ENCODE results near the gene OR5K2. TPM values are rescaled to one million over a fixed set of nuclear protein-coding genes. Genes with fewer than 3 reads are reported as not detected.

Gene OR5K2
- total and polyA plus RNA-seq, 12 donors: not detected

- Histone ChIP-seq H3K27me3 (no peaks in the 10 kb centered on the region), H3K36me3 (peaks cover 0 to 72% (median 15%) of the 10 kb centered on the region in 9 donors), H3K9me3 (no peaks in the 10 kb centered on the region), H3K4me3 (no peak overlapping the region), H3K27ac (no peak overlapping the region), H3K4me1 (peaks cover 0 to 21% (median 0%) of the 10 kb centered on the region in 9 donors)
- TF ChIP-seq, protein P1, sequence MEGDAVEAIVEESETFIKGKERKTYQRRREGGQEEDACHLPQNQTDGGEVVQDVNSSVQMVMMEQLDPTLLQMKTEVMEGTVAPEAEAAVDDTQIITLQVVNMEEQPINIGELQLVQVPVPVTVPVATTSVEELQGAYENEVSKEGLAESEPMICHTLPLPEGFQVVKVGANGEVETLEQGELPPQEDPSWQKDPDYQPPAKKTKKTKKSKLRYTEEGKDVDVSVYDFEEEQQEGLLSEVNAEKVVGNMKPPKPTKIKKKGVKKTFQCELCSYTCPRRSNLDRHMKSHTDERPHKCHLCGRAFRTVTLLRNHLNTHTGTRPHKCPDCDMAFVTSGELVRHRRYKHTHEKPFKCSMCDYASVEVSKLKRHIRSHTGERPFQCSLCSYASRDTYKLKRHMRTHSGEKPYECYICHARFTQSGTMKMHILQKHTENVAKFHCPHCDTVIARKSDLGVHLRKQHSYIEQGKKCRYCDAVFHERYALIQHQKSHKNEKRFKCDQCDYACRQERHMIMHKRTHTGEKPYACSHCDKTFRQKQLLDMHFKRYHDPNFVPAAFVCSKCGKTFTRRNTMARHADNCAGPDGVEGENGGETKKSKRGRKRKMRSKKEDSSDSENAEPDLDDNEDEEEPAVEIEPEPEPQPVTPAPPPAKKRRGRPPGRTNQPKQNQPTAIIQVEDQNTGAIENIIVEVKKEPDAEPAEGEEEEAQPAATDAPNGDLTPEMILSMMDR (IDR thresholded peaks at IDR 0.05): no peak
- WGBS, 2 donors: 83 to 90% methylated on average over 4 of the region's 4 CpGs
- intact Hi-C loops (cut with DNase I): no loop called here
- peak in 1 of 8 donors; percentile 71 for ATAC-seq
- DNase-seq: peak in 1 of 2 donors; percentile 3
Observed at GRCh38 chr3:98513091-98513511, 15.6 kb downstream of the OR5K2 start.

- Histone ChIP-seq H3K4me3 (no peak overlapping the region), H3K9me3 (no peaks in the 10 kb centered on the region), H3K36me3 (peaks cover 0 to 78% (median 15%) of the 10 kb centered on the region in 9 donors), H3K27ac (no peak overlapping the region), H3K4me1 (peaks cover 0 to 24% (median under 1%) of the 10 kb centered on the region in 9 donors), H3K27me3 (no peaks in the 10 kb centered on the region)
- TF ChIP-seq, protein P1 (IDR thresholded peaks at IDR 0.05): no peak
- WGBS, 2 donors: 97 to 99% methylated on average over 3 of the region's 3 CpGs
- intact Hi-C loops (cut with DNase I): no loop called here
- no peak for DNase-seq
- no peak for ATAC-seq
Observed at GRCh38 chr3:98513736-98514135, 16.3 kb downstream of the OR5K2 start.

DNA sequence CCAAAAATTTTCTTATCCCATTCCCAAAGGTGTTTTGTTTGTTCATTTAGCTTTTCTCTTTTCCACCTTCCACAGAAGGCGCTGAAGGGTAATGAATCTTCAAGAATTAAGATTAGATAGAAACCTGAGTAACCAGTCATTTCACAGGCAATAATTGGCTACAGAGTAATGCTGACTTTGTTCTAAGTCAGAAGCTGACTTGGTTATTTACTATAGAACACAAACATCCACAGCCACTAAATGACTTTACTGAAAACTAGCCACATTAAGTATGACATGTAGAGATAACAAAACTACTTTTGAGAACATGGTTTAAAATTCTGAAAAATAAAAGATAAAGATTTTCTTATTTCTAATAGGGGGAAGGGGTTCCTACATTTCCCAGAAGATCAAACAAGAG lies 17.5 kb downstream of the OR5K2 start:
- no peak overlapping the region for H3K4me3 ChIP-seq
- H3K27me3 ChIP-seq: no peaks in the 10 kb centered on the region
- 94 to 95% methylated on average over 1 of the region's 1 CpG for WGBS, 2 donors
- peaks cover 0 to 35% (median 4%) of the 10 kb centered on the region in 9 donors for H3K4me1 ChIP-seq
- TF ChIP-seq, protein P1 (IDR thresholded peaks at IDR 0.05): no peak
- H3K9me3 ChIP-seq: no peaks in the 10 kb centered on the region
- no peak for ATAC-seq
- no peak overlapping the region for H3K27ac ChIP-seq
- H3K36me3 ChIP-seq: peaks cover 0 to 86% (median 15%) of the 10 kb centered on the region in 9 donors
- no peak for DNase-seq
- intact Hi-C loops (cut with DNase I): no loop called here

DNA sequence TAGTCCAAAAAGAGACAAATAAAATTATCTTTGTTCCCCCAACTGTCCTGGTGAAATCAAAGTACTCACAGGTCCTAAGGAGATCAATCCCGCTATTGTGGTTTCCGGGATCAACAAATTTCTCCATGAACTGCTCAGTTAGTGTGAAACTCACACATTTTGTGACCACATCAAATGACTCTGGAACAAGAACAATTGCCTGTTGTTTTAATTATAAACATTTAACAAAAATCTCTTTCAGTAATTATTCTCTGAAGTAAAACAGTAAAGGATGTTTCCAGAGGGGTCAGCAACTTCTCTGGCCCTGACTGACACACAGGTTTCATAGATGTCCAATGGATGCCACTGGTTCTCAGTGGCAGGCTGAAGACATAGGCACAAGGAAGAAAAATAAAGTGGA lies 21.3 kb downstream of the OR5K2 start:
- Histone ChIP-seq H3K27ac (no peak overlapping the region), H3K4me1 (peaks cover 0 to 59% (median 18%) of the 10 kb centered on the region in 9 donors), H3K4me3 (no peak overlapping the region), H3K9me3 (no peaks in the 10 kb centered on the region), H3K27me3 (no peaks in the 10 kb centered on the region), H3K36me3 (peaks cover 0 to 73% (median 11%) of the 10 kb centered on the region in 9 donors)
- WGBS, 2 donors: 96 to 97% methylated on average over 2 of the region's 2 CpGs
- no peak for ATAC-seq
- intact Hi-C loops (cut with DNase I): no loop called here
- TF ChIP-seq, protein P1 (IDR thresholded peaks at IDR 0.05): no peak
- no peak for DNase-seq

All from heart right ventricle (tissue), 16 donors.